HG03558 (cell line): ENCODE results near the gene TRANK1.

ENCODE experiments used
- ATAC-seq: cut with Tn5 transposase; IDR thresholded peaks from one replicate; pipeline ENCODE4 v1.9.1; 2021; ENCODE audit warnings: moderate number of reproducible peaks; ENCODE audit not compliant: unreplicated experiment; ENCODE audit errors: extremely low read depth

Gene TRANK1

GRCh38 chr3:36813305-36813704 lies 131.5 kb downstream of the TRANK1 start:
- no peak for ATAC-seq

DNA sequence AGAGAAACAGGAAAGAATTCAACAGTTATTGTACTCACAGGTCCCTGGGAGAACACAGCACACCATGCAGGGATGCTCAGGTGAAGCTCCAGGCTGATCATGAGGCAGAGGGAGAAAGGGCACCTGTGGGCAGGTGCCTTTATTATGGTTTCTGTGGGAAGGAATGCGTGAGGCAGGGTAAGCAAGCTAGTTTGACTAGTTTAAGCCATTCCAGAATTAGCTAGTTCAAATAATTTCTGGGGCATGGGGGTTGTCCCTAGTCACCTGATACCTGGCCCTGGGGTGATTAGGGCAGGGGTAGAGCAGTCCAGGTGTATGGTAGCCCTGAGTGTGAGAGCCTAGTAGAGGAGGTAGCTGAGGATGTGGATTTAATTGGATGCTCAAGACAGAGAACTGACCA lies 132.6 kb downstream of the TRANK1 start:
- no peak for ATAC-seq

DNA sequence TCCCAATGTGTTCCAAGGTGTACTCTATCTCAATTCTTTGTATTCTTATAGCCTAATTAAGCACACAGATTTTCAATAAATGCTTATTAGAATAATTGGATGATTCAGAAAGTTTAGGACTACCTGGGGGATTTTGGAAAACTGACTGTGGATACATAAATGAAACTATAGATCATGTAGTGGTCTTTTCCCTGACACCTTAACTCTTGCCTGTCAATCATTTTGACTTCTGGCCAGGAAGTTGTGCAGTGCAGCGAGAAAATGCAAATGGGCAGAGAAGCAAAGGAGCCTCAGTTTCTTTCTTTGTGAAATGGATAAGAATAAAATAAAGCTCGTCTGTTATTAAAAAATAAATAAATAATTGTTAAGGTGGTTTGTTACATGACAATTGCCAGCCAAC lies 133.1 kb downstream of the TRANK1 start:
- ATAC-seq = no peak

GRCh38 chr3:36804295-36805055 lies 140.4 kb downstream of the TRANK1 start:
- no peak for ATAC-seq

- ATAC-seq = no peak
Measured at GRCh38 chr3:36803091-36803791, 141.6 kb downstream of the TRANK1 start.

DNA sequence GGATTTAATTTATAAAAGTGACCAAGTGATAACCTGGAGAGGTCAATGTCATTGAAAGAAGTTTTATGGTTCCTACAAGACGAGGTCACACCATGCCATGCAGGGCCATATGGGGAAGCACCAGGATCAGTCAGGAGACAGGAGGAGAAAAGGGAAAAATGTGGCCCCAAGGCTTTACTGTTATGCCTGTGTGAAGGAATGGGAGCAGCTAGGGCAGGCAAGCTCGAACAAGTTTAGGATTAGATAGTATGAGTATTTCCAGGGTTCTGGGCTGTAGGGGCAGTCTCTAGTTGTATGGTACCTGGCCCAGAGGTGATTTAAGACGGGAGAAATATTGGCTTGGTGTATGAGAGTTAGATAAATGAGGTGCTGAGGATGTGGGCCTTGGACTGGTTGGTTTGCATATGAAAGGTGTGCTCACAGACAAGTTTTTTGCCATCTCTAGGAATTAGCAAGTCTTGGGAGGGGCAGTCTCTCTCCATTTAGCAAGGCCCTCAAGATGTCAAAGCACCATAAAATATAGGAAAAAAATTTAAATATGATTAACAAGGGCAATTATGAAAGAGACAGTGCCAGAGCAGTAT lies 144.2 kb downstream of the TRANK1 start:
- ATAC-seq = no peak

- no peak for ATAC-seq
Measured at GRCh38 chr3:36796881-36797280, 148.0 kb downstream of the TRANK1 start.

GRCh38 chr3:36796161-36796560 lies 148.7 kb downstream of the TRANK1 start:
- no peak for ATAC-seq

GRCh38 chr3:36795622-36796021 lies 149.2 kb downstream of the TRANK1 start:
- ATAC-seq = no peak

- no peak for ATAC-seq
Measured at GRCh38 chr3:36792342-36792741, 152.5 kb downstream of the TRANK1 start.

DNA sequence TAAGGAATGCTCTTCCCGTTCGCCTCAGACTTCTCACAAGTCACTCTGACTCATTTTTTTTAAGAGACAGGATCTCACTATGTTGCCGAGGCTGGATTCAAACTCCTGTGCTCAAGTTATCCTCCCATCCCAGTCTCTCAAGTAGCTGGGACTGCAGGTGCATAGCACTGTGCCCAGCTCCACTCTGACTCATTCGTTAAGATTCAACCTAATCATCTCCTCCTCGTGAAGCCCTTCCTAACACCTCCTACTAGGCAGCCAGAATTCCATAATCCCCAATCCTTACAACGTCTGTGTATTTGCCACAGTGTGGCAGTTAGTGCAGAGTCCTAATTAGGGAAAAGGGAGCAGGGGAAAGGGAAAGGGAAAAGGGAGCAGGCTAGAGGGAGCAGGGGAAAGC lies 154.1 kb downstream of the TRANK1 start:
- ATAC-seq = no peak

DNA sequence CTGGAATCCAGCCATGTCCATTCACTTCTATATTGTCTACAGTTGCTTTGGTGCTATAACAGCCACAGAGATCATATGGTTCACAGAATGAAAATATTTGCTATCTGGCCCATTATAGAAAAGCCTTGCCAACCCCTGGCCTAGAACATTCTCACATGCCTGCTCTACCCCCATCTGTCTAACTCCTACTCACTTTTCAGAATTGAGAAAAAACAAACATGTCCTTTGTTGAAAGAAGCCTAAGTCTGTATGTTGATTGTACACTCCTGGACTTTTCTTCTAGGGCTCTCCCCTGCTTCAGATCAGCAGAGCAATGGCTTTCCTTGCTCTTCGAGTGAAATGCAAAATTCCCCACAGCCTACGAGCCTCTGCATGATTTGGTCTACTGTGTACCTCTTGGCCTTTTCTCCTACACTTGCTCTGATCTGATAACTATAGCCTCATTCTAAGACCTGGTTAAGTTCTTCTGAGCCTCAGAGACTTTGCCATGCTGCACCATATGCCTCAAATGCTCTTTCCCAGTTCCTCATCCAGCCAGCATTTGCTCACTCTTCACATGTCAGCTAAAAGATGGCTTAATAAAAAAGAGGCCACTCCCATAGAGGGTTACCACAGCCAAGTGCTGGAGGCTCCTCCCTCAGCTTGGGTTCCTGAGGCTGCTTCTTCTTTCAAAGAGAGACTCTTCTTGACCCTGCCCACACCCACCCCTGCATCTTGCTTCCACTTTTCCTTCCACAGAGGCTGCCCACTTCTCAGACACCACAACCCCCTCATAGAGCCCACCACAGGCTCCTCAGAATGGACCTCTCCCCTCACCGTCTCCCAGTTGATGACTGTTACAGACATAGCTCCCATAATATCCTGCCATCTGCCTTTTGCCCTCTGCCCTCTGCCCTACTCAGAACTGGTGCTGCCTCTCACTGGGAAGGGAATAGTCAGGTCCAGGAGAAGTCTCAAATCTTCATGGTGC lies 157.6 kb downstream of the TRANK1 start:
- no peak for ATAC-seq

GRCh38 chr3:36784138-36784635 lies 160.7 kb downstream of the TRANK1 start:
- no peak for ATAC-seq

DNA sequence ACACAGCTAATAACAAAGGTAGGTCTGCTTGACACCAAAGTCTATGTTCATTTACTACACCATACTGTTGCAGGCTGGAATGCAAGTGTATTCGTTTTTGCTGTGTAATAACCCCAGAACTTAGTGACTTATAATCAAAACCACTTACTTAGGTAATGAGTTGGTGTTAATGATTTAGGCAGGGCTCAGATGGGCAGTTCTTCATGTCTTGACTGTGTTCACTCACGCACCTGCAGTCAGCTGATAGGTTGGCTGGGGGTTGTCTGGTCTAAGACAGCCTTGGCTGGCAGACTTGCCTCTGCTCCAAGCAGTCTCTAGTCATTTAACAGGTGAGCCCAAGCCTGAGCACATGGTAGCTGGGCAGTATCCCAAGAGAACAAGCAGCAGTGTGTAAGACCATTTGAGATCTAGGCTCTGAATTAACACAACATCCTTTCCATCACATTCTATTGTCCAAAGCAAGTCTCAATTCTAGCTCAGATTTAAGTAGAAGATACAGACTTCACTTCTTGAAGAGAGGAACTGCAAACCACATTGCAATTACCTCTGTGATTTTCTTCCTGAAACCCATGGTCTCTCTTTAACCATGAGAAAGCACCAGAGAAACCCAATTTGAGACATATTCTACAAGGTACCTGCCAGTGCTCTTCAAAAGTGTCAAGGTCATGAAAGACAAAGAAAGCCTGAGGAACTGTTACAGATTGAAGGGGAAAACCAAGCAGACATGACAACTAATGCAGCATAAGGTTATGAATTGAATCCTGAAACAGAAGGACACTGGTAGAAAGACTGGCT lies 167.2 kb downstream of the TRANK1 start:
- no peak for ATAC-seq
